ENCODE data around the gene ITGAE.
"Not testable (repeated sequence)": the region's sequence is repeated elsewhere in the genome, so short reads cannot be mapped to it uniquely, and the experiment has no call there.

DNA sequence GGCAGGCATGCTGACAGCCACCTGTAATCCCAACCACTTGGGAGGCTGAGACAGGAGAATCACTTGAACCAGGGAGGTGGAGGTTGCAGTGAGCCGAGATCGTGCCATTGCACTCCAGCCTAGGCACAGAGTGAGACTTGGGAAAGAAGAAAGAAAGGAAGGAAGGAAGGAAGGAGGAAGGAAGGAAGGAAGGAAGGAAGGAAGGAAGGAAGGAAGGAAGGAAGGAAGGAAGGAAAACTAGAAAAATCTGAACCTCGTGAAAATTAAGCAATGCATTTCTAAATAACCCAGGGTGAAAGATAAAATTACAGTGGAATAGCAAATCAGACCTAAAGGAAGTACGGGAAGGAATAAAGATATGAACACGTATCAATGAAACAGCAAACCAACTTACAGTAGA lies 15.7 kb downstream of the ITGAE start:
- TF ChIP-seq POLR2AphosphoS5 (IDR thresholded peaks at IDR 0.05), result not testable (repeated sequence)
- TF ChIP-seq, protein P1, sequence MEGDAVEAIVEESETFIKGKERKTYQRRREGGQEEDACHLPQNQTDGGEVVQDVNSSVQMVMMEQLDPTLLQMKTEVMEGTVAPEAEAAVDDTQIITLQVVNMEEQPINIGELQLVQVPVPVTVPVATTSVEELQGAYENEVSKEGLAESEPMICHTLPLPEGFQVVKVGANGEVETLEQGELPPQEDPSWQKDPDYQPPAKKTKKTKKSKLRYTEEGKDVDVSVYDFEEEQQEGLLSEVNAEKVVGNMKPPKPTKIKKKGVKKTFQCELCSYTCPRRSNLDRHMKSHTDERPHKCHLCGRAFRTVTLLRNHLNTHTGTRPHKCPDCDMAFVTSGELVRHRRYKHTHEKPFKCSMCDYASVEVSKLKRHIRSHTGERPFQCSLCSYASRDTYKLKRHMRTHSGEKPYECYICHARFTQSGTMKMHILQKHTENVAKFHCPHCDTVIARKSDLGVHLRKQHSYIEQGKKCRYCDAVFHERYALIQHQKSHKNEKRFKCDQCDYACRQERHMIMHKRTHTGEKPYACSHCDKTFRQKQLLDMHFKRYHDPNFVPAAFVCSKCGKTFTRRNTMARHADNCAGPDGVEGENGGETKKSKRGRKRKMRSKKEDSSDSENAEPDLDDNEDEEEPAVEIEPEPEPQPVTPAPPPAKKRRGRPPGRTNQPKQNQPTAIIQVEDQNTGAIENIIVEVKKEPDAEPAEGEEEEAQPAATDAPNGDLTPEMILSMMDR (IDR thresholded peaks at IDR 0.05), result not testable (repeated sequence)

Measured in sigmoid colon (tissue), 4 donors.